OCI-LY1 (cell line): ENCODE measurements around the gene OLFML3.

ENCODE experiments used
- H2AFZ ChIP-seq: fragments of 200-600 bp; sonication (generic), shearing (Covaris generic); 2 replicates; pipeline ENCODE4 v1.6.0; 2014; ENCODE audit warnings: antibody characterized with exemption, mild to moderate bottlenecking, low read length
- H3F3A ChIP-seq: fragments of 200-600 bp; sonication (generic), shearing (Covaris generic); 2 replicates; pipeline ENCODE4 v1.6.0; 2014; ENCODE audit warnings: mild to moderate bottlenecking, antibody characterized with exemption, low read length, moderate library complexity; ENCODE audit not compliant: insufficient read depth
- H3K27ac ChIP-seq: fragments of 200-600 bp; sonication (generic); 2 replicates; pipeline ENCODE4 v1.5.1; 2014; ENCODE audit warnings: low read length, mixed run types, mild to moderate bottlenecking, low read depth; ENCODE audit not compliant: poor library complexity, severe bottlenecking
- H3K27me3 ChIP-seq: fragments of 200-600 bp; sonication (generic); 2 replicates; pipeline ENCODE4 v1.6.0; 2014; ENCODE audit warnings: antibody characterized with exemption, mild to moderate bottlenecking, low read length, moderate library complexity; ENCODE audit not compliant: insufficient read depth
- H3K36me3 ChIP-seq: fragments of 200-600 bp; sonication (generic); 2 replicates; pipeline ENCODE4 v1.6.1; 2014; ENCODE audit warnings: mild to moderate bottlenecking, antibody characterized with exemption, low read length, moderate library complexity, mixed read lengths; ENCODE audit not compliant: insufficient read depth
- H3K4me1 ChIP-seq: fragments of 200-600 bp; sonication (generic); 2 replicates; pipeline ENCODE4 v1.5.1; 2014; ENCODE audit warnings: mild to moderate bottlenecking, low read length, moderate library complexity; ENCODE audit not compliant: insufficient read depth, severe bottlenecking
- H3K4me2 ChIP-seq: fragments of 200-600 bp; sonication (generic), shearing (Covaris generic); 2 replicates; pipeline ENCODE4 v1.6.1; 2014; ENCODE audit warnings: low read length
- H3K4me3 ChIP-seq: fragments of 200-600 bp; sonication (generic); 2 replicates; pipeline ENCODE4 v1.5.1; 2014; ENCODE audit warnings: low read length, low read depth, mild to moderate bottlenecking, mixed read lengths; ENCODE audit not compliant: poor library complexity, severe bottlenecking
- H3K79me2 ChIP-seq: fragments of 200-600 bp; shearing (Covaris generic); 2 replicates; pipeline ENCODE4 v1.6.1; 2016; ENCODE audit warnings: mixed run types, low read length, mixed read lengths; ENCODE audit not compliant: insufficient read depth
- H3K9ac ChIP-seq: fragments of 200-600 bp; sonication (generic), shearing (Covaris generic); 2 replicates; pipeline ENCODE4 v1.6.1; 2014; ENCODE audit warnings: mild to moderate bottlenecking, low read length, mixed read lengths
- H3K9me2 ChIP-seq: fragments of 200-600 bp; sonication (generic), shearing (Covaris generic); 2 replicates; pipeline ENCODE4 v1.6.1; 2014; ENCODE audit warnings: low read depth, mild to moderate bottlenecking, low read length, mixed read lengths
- H3K9me3 ChIP-seq: fragments of 200-600 bp; shearing (Covaris generic); 2 replicates; pipeline ENCODE4 v1.6.1; 2014; ENCODE audit warnings: low read length, mixed read lengths
- H4K20me1 ChIP-seq: fragments of 200-600 bp; sonication (generic), shearing (Covaris generic); 2 replicates; pipeline ENCODE4 v1.6.0; 2016; ENCODE audit warnings: mild to moderate bottlenecking, low read length; ENCODE audit not compliant: insufficient read depth
- CTCF ChIP-seq: fragments of 200-600 bp; sonication (generic), shearing (Covaris generic); IDR thresholded peaks from 2 replicates; pipeline ENCODE4 v1.5.1; 2017; ENCODE audit warnings: mild to moderate bottlenecking, antibody characterized with exemption, low read length, moderate library complexity, mixed read lengths
- EZH2 ChIP-seq: fragments of 200-600 bp; sonication (generic), shearing (Covaris generic); IDR thresholded peaks from 2 replicates; pipeline ENCODE4 v1.8.0; 2017; ENCODE audit warnings: borderline replicate concordance, mixed run types, mild to moderate bottlenecking, antibody characterized with exemption, low read length, moderate library complexity, mixed read lengths

The OLFML3 gene

GRCh38 chr1:113976609-113977278, 2.5 kb upstream of the OLFML3 start:
- no peaks in the 10 kb centered on the region for H3K9me2 ChIP-seq
- H3K36me3 ChIP-seq, result peaks cover 35% of the 10 kb centered on the region
- H3K79me2 ChIP-seq, result no peaks in the 10 kb centered on the region
- TF ChIP-seq CTCF (peak; percentile 25; the same call in 1 of the 2 replicates), EZH2 (no peak)
- H3K27ac ChIP-seq, result no peak overlapping the region
- no peak overlapping the region for H3K9ac ChIP-seq
- H3K9me3 ChIP-seq, result no peaks in the 10 kb centered on the region
- no peaks in the 10 kb centered on the region for H4K20me1 ChIP-seq
- no peak overlapping the region for H2AFZ ChIP-seq
- H3K4me2 ChIP-seq, result no peak overlapping the region
- peaks cover 5% of the 10 kb centered on the region for H3K4me1 ChIP-seq
- H3K4me3 ChIP-seq, result no peak overlapping the region
- H3F3A ChIP-seq, result no peaks in the 10 kb centered on the region; the same call in 1 of the 2 replicates
- H3K27me3 ChIP-seq, result no peaks in the 10 kb centered on the region

DNA sequence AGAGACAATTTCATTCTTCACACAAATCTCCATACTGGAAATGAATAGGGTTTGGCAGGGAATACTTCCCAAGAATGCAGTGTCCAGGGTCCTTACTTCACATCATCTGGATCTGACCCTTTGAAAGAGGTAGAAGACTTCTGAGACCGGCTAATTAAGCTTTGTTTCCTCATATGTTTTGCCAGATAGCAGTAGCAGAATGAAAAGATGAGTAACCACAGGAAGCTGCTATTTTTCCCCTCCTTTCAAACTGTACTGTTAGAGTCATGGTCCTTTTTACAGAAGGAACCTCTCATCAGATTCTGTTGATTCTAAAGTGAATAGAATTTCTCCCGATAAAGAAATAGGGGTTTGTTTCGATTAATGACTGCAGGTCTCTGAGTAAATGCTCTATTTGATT, 1.4 kb upstream of the OLFML3 start:
- H3K4me1 ChIP-seq, result peaks cover 5% of the 10 kb centered on the region
- H3K79me2 ChIP-seq, result no peaks in the 10 kb centered on the region
- no peaks in the 10 kb centered on the region for H4K20me1 ChIP-seq
- no peaks in the 10 kb centered on the region; the same call in 1 of the 2 replicates for H3F3A ChIP-seq
- no peak overlapping the region for H3K9ac ChIP-seq
- no peak overlapping the region for H3K4me3 ChIP-seq
- TF ChIP-seq EZH2, result no peak
- no peak for TF ChIP-seq CTCF
- H2AFZ ChIP-seq, result no peak overlapping the region
- no peak overlapping the region for H3K4me2 ChIP-seq
- no peaks in the 10 kb centered on the region for H3K27me3 ChIP-seq
- H3K9me3 ChIP-seq, result no peaks in the 10 kb centered on the region
- no peaks in the 10 kb centered on the region for H3K9me2 ChIP-seq
- no peak overlapping the region for H3K27ac ChIP-seq
- H3K36me3 ChIP-seq, result peaks cover 23% of the 10 kb centered on the region; the same call in 1 of the 2 replicates

- H3K9me3 ChIP-seq, result no peaks in the 10 kb centered on the region
- peaks cover 4% of the 10 kb centered on the region; the same call in 1 of the 2 replicates for H3K36me3 ChIP-seq
- H3K9ac ChIP-seq, result no peak overlapping the region
- H3K27ac ChIP-seq, result no peak overlapping the region
- H3K9me2 ChIP-seq, result no peaks in the 10 kb centered on the region
- TF ChIP-seq EZH2 (no peak), CTCF (no peak)
- H2AFZ ChIP-seq, result no peak overlapping the region
- H3K79me2 ChIP-seq, result no peaks in the 10 kb centered on the region
- no peaks in the 10 kb centered on the region for H4K20me1 ChIP-seq
- H3K27me3 ChIP-seq, result no peaks in the 10 kb centered on the region
- no peak overlapping the region for H3K4me3 ChIP-seq
- H3F3A ChIP-seq, result no peaks in the 10 kb centered on the region
- H3K4me1 ChIP-seq, result peaks cover 5% of the 10 kb centered on the region
- H3K4me2 ChIP-seq, result no peak overlapping the region
Observed at GRCh38 chr1:113980110-113980509, 836 bp downstream of the OLFML3 start.
